TTC549 (cell line): ENCODE measurements around the gene BCDIN3D.

Experiments
- FAIRE-seq: peaks from 2 replicates; lab custom pipeline; 2012; peaks lifted over from hg19 to GRCh38; lab: Jason Lieb, UNC

Gene BCDIN3D

GRCh38 chr12:49818241-49818895 lies 24.5 kb downstream of the BCDIN3D start:
- FAIRE-seq = no peak

DNA sequence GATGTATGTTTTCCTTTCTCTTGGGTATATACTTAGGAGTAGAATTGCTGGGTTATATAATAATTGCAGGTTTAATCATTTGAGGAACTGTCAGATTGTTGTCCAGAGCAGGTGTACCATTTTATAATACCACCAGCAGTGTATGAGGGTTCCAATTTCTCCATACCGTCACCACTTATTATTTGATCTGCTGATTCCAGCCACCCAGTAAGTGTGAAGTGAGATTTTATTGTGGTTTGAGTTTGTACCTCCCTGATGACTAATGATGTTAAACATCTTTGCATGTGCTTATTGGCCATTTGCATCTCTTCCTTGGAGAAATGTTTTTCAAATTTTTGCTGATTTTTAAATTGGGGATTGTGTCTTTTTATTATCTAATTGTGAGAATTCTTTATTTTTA lies 29.8 kb downstream of the BCDIN3D start:
- FAIRE-seq = no peak

GRCh38 chr12:49811961-49812401 lies 30.9 kb downstream of the BCDIN3D start:
- FAIRE-seq = no peak

DNA sequence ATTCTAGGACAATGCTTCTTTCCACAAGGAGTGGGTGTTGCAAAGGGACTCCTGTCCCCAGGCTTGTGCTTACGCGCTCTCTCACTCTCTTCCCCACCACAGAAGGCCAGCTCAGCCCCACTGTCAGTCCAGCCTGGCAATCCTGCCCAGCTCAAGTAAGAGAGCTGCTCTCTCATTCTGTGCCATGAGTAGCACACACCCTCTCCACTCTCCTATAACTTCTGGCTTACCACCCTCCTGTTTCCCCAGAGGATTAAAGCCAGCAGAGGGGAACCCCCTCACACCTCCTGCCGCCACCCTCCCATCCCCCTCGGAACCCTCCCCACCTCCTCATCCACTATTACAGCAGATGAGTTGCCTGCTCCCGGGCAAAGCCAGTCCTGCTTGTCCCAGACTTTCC lies 31.8 kb downstream of the BCDIN3D start:
- FAIRE-seq = no peak

- no peak for FAIRE-seq
These were observed 33.0 kb downstream of the BCDIN3D start for GRCh38 chr12:49809906-49810389.

DNA sequence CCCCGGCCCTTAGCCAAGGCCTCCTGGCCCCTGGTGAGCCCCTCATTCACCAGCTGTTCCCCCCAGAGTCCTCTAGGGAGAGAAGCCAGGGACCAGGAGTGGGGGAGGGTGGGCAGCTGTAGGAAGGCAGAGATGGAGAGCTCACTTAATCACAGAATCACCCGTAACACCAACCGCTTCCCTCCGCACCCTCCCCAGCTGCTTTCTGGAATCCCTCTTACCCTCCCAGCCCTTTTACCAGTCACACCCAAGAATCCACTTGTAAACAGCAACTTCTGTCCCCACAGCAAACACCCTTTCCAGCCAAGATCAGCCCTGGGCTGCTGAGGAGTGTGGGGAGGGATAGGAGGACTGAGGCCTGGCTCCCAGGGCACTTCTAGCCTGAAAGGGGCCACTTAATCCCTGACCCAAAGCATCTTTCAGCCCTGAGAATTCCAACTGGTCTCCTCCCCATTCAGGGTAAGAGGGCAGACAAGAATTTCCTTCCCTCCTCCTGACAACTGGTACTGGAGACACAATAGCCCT lies 33.5 kb downstream of the BCDIN3D start:
- FAIRE-seq = no peak

DNA sequence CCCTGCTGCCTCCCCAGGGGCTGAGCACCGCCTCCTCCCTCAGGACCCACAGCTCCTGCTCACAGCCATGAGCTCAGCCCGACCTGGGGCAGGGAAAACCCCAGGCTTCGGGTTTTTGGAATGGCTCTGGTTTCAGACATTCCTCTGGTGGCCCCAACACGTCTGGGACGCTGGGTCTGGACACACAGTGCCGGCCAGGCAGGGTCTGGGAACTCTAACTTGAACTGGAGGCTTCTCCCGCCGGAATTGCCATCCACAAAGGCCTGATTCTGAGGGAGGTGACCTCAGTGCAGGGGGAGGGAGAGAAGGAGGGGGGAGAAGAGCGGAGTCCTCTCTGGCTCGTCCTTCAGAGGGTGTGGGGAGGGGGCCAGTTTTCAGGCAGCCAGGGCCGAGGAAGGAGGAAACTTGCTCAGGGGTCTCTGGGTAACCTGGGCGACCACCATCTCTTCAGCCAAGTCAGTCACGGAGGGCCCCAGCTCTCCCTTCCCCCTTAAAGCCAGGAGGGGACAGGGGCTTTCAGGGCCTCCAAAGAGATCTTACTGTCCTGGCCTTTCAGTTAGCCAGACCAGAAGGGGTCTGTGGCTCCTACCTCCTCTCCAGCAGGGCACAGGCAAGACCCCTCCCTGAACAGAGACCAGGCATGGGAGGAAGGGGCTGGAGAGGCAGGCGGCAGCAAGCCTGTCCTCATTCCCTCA lies 34.1 kb downstream of the BCDIN3D start:
- no peak for FAIRE-seq

DNA sequence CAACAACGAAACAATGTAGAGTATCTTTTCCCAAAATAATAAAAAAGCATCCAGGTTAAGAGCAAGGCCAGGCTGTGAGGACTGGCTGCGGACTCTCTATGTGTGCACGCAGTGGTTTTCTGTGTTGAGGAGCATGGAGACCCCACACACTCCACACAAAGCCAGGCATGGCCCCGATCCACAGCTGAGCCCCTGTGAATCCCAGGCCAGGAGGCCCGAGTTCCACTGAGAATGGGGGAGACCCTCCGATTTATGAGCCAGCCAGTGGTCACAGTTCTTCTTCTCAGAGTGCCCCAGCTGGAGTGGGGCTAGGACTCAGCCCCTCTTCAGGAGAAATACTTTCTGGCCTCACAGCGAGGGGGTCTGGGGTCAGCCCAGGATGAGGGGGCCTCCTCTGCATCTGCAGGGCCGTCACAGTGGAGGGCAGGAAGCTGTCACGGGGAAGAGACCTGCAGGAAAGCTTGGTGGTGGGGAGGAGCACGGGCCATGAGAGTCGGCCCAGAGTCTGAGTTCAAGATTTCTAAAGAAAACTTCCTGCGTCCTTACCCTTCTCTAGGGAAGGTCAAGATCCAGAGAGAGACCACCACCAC lies 34.8 kb downstream of the BCDIN3D start:
- FAIRE-seq = no peak

GRCh38 chr12:49806877-49807276 lies 36.0 kb downstream of the BCDIN3D start:
- FAIRE-seq = no peak

- FAIRE-seq = no peak
These were observed 36.5 kb downstream of the BCDIN3D start for GRCh38 chr12:49806321-49806813.

DNA sequence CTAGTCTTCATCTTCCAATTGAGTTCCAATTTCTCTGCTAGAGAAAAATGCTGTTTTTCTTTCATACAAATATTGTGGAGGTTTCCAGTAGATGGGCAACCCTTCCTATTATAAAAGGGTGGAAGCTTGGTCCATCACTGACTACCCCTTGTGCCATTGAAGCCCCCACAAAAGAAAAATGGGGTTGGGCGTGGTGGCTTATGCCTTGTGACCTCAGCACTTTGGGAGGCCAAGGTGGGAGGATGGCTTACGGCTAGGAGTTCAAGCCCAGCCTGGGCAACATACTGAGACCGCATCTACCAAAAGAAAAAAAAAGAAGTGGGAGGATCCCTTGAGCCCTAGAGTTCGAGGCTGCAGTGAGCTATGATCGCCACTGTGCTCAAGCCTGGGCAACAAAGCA lies 37.5 kb downstream of the BCDIN3D start:
- FAIRE-seq = no peak

- no peak for FAIRE-seq
These were observed 38.1 kb downstream of the BCDIN3D start for GRCh38 chr12:49804821-49805220.

DNA sequence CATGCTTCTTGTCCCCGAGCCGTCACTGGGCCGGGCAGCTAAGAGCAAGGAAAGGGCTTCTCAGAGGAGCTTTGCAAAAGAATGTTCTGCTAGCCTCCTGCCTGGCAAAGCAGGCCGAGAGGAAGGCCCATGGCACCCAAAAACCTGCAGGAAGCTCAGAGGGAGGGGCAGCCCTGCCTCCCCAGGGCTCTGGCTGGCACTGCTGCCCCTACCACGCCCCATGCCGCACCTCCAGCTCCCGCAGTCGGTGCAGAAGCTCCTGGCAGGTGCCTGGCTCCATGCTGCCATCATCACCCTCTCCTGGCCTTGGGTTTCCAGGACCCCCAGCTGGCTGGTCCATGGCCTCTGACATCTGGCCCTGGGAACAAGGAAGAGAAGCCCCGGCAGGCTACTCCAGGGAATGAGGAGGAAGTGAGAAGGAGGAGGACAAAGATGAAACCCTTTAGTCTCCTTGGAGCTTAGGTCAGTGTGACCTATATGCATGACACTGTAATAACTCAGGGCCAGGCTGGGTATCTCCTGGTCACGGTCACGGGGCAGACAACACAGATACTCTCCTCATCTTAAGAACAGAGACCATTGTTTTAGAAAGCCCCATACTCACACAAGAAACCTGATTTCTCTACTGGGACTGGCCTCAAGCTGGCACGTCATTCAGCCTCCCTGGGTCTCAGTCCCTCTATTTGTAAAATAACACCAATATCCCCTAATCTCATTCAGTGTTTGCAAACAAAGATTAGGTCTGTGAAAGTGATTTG lies 39.0 kb downstream of the BCDIN3D start:
- FAIRE-seq = no peak

DNA sequence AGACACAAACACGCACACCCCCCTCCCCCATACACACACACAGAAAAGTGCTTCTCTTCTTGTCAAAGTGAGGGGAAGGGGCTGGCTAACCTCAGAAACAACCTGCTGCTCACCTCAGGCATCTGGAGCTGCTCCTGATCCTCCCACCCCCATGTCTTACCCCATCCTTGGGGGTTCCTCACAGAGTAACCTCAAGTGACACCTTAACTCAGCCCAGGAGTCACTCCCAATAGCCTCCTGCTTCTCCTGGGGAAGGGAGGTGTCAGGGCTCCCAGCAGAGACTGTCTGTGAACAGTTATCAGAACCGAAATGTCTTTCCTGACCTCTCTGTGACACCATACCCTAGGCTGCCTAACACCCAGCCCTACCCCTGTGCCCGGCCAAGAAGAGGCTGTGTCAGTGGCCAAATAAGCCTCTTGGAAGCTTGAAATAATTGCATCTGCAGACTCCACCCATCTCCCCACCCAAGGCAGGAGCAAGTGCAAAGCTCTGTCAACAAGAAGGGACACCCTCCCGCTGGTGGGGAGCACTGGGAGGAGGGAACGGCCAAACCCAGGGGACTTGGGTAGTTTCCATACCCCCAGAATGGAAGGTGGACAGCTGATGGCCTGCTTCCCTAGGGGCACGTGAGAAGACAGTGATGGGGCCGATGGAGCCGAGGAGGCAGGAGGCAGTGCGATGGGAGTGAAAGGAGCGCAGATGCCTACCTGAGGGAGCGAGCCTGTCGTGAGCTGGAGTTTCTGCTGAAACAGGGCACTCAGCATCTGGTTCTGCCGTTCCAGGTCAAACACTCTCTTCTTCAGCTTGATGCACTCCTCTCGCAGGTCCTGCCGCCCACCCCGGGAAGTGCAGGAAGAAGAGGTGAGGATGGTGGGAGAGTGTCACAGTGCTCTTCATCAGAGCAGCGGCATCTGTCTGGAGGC lies 41.5 kb downstream of the BCDIN3D start:
- FAIRE-seq = no peak

- FAIRE-seq = no peak
These were observed 42.3 kb downstream of the BCDIN3D start for GRCh38 chr12:49800421-49801140.

GRCh38 chr12:49798934-49799333 lies 44.0 kb downstream of the BCDIN3D start:
- no peak for FAIRE-seq

DNA sequence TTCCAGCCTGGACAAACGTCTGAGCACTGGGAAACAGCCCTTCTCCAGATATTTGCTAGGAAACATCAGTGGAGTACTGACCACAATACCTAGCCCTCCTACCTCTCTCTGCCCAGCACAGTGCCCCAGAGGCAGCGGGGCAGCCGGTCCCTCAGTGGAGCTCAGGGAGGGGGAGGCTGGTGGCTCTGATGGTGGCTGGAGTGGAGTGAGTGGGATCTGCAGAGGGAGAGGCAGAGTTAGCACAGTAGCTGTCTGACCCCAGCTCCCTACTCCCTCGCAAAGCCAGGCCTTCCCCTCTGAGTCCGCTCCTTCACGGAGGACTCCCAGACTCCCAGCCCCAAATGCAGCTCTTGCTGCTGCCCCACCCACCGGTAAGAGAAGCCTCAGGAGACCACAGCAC lies 44.7 kb downstream of the BCDIN3D start:
- FAIRE-seq = no peak

DNA sequence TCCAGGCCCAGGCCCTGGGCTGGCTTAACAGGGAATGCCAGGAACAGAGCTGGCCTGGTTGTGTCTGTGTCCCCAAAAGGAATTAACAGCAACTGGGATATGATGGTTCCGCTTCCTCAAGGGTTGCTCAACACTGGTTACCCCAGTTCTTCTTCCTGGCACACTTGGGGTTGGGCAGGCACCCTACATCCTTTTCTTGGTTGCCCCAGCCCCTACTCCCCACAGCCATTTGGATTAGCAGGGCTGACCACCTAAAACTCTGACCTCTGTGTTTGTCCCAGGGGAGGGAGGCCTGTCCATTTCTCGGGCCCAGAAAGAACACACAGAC lies 45.5 kb downstream of the BCDIN3D start:
- no peak for FAIRE-seq

- FAIRE-seq = no peak
These were observed 46.1 kb downstream of the BCDIN3D start for GRCh38 chr12:49796606-49797448.

GRCh38 chr12:49796155-49796554 lies 46.8 kb downstream of the BCDIN3D start:
- FAIRE-seq = no peak
